A673 (cell line): ENCODE data around the gene MIPOL1. TPM values are rescaled to one million over a fixed set of nuclear protein-coding genes. Genes with fewer than 3 reads are reported as not detected.
A peak's percentile ranks its signal among the peaks of the same experiment; 100 is the strongest.

ENCODE experiments used
- BruUV-seq: library from RNA; stranded (reverse); fragments of 400-500 nt; replicated peaks from 2 replicates; lab custom pipeline; 2021; lab: Mats Ljungman, UMichigan
- CTCF ChIA-PET: fragments of 300-600 bp; sonication (Branson Sonifier 250); formaldehyde crosslinking; loops from one replicate; lab custom pipeline; 2022; ENCODE audit warnings: antibody characterized with exemption; lab: Charles Lee
- POLR2A ChIA-PET: fragments of 300-600 bp; sonication (Branson Sonifier 250); formaldehyde crosslinking; loops from one replicate; lab custom pipeline; 2022; ENCODE audit warnings: antibody characterized with exemption; ENCODE audit not compliant: low non-redundant PET; lab: Charles Lee
- DNase-seq: peaks from one replicate; pipeline ENCODE4 v3.0.0-alpha.2; 2015; ENCODE audit warnings: low spot score
- H3K27ac ChIP-seq: fragments of 200-600 bp; sonication (generic); 2 replicates; pipeline ENCODE4 v1.5.1; 2016; ENCODE audit warnings: mixed run types, low read depth, mild to moderate bottlenecking, mixed read lengths, antibody characterized with exemption, low read length; ENCODE audit not compliant: poor library complexity, severe bottlenecking
- H3K27me3 ChIP-seq: fragments of 200-600 bp; sonication (generic); replicated peaks from 2 replicates; pipeline ENCODE4 v1.6.1; 2017; ENCODE audit warnings: mixed run types, low read depth, mild to moderate bottlenecking, mixed read lengths, antibody characterized with exemption, low read length; ENCODE audit not compliant: insufficient read depth, poor library complexity
- H3K36me3 ChIP-seq: fragments of 200-600 bp; sonication (generic); 2 replicates; pipeline ENCODE4 v1.6.1; 2016; ENCODE audit warnings: mixed run types, mild to moderate bottlenecking, mixed read lengths, antibody characterized with exemption, low read length; ENCODE audit not compliant: insufficient read depth, poor library complexity, severe bottlenecking
- H3K4me1 ChIP-seq: fragments of 200-600 bp; sonication (generic); 2 replicates; pipeline ENCODE4 v1.6.1; 2017; ENCODE audit warnings: mixed run types, mild to moderate bottlenecking, mixed read lengths, antibody characterized with exemption, low read length; ENCODE audit not compliant: insufficient read depth, poor library complexity, severe bottlenecking
- H3K4me3 ChIP-seq: fragments of 200-600 bp; sonication (generic); 2 replicates; pipeline ENCODE4 v1.5.1; 2016; ENCODE audit warnings: low read depth, mixed run types, mild to moderate bottlenecking, mixed read lengths, low read length; ENCODE audit not compliant: poor library complexity, severe bottlenecking
- H3K9me3 ChIP-seq: fragments of 200-600 bp; sonication (generic); 2 replicates; pipeline ENCODE4 v1.6.1; 2016; ENCODE audit warnings: mixed run types, low read depth, mild to moderate bottlenecking, mixed read lengths, antibody characterized with exemption, low read length; ENCODE audit not compliant: poor library complexity, severe bottlenecking
- EZH2 ChIP-seq: fragments of 200-600 bp; sonication (generic); IDR thresholded peaks from 2 replicates; pipeline ENCODE4 v1.6.1; 2017; ENCODE audit warnings: borderline replicate concordance, low read depth, mild to moderate bottlenecking, mixed read lengths, antibody characterized with exemption, low read length; ENCODE audit not compliant: poor library complexity, severe bottlenecking
- intact Hi-C: fragments of 100-400 bp; cut with micrococcal nuclease; formaldehyde crosslinking; loops from one replicate; pipeline ENCODE4 v1.10.0; 2022; ENCODE audit not compliant: unreplicated experiment
- total RNA-seq: library from RNA; stranded (reverse); gene quantifications from 2 replicates; pipeline ENCODE4 v1.2.3, GENCODE V29; 2021
- TF ChIP-seq, protein P1 (sequence below): fragments of 300-800, 200-600 bp; sonication (generic); conservative IDR thresholded peaks from 2 replicates; pipeline ENCODE4 v1.5.1; 2017; ENCODE audit warnings: low read depth, mild to moderate bottlenecking, antibody characterized with exemption, low read length, moderate library complexity, mixed read lengths

MIPOL1 gene
- total RNA-seq, 1 experiment from 2014 or later = 15.0 TPM

DNA sequence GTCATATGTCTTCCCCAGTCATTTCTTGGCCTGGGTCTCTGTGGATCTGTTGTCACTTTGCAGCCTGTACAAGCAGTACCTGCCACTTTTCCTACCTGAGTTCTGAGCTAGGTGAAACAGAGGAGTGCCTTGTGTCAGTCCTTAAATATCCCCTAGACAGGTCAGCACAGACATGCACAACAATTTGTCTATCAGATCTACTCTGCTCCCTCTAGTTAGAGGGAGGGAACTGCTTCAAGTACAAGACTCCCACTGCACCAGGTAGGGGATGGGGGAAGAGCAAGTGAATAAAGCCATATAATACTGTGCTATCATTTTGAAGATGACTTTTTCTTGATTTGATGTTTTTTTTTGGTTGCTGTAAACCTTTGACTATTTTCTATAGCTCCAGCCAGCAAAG lies 39.4 kb downstream of the MIPOL1 start:
- Histone ChIP-seq H3K27ac (no peak overlapping the region), H3K4me3 (no peak overlapping the region), H3K36me3 (no peaks in the 10 kb centered on the region), H3K4me1 (no peaks in the 10 kb centered on the region), H3K9me3 (no peaks in the 10 kb centered on the region), H3K27me3 (no peaks in the 10 kb centered on the region)
- intact Hi-C loops = no loop called here
- no peak for TF ChIP-seq EZH2
- TF ChIP-seq, protein P1, sequence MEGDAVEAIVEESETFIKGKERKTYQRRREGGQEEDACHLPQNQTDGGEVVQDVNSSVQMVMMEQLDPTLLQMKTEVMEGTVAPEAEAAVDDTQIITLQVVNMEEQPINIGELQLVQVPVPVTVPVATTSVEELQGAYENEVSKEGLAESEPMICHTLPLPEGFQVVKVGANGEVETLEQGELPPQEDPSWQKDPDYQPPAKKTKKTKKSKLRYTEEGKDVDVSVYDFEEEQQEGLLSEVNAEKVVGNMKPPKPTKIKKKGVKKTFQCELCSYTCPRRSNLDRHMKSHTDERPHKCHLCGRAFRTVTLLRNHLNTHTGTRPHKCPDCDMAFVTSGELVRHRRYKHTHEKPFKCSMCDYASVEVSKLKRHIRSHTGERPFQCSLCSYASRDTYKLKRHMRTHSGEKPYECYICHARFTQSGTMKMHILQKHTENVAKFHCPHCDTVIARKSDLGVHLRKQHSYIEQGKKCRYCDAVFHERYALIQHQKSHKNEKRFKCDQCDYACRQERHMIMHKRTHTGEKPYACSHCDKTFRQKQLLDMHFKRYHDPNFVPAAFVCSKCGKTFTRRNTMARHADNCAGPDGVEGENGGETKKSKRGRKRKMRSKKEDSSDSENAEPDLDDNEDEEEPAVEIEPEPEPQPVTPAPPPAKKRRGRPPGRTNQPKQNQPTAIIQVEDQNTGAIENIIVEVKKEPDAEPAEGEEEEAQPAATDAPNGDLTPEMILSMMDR = no peak
- ChIA-PET CTCF (no interaction called here), POLR2A (no interaction called here)
- DNase-seq = no peak
- no TSS peak for BruUV-seq

DNA sequence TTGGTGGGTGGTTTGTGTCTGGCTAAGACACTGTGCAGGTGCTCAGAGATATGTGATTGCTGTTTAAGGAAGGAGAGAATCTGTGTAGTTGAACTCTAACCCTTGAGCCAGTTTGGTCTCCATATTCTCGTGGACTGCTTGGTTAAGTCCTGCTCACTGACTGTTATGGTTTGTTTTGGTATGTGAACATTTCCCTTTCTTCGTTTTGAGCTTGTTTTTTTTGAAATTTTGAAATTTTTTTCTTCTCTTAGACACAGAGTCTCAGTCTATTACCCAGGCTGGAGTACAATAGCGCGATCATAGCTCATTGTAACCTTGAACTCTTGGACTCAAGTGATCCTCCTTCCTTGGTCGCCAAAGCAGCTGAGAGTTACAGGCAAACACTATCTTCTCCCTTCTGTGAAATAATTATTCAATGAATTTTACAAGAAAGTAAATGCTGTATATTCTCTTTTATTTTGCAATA lies 40.0 kb downstream of the MIPOL1 start:
- Histone ChIP-seq H3K4me3 (no peak overlapping the region), H3K9me3 (no peaks in the 10 kb centered on the region), H3K4me1 (no peaks in the 10 kb centered on the region), H3K27ac (no peak overlapping the region), H3K27me3 (no peaks in the 10 kb centered on the region), H3K36me3 (no peaks in the 10 kb centered on the region)
- ChIA-PET POLR2A (no interaction called here), CTCF (no interaction called here)
- BruUV-seq = no TSS peak
- no peak for TF ChIP-seq EZH2
- TF ChIP-seq, protein P1 = no peak
- DNase-seq = no peak
- intact Hi-C loops = no loop called here

DNA sequence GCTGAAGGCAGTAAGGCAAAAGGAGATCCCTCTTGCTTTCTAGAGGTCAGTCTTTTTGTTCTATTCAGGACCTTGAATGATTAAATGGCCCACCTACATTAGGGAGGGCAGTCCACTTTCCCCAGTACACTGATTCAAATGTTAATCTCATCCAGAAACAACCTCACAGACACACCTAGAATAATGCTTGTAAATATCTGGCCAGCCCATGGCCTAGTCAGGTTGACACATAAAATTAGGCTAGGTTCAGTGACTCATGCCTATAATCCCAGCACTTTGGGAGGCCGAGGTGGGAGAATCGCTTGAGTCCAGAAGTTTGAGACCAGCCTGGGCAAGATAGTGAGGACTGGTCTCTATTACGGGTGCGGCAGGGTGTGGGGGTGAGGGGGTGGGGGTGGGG lies 43.5 kb downstream of the MIPOL1 start:
- intact Hi-C loops = loop anchor here (10.0 kb wide), 1 partner anchor 464 kb away; no protein-coding TSS in a partner anchor
- no peaks in the 10 kb centered on the region for H3K9me3 ChIP-seq
- CTCF ChIA-PET = no interaction called here
- no peak overlapping the region for H3K4me3 ChIP-seq
- H3K27ac ChIP-seq = no peak overlapping the region
- no peaks in the 10 kb centered on the region for H3K36me3 ChIP-seq
- no peak for DNase-seq
- no peaks in the 10 kb centered on the region for H3K27me3 ChIP-seq
- POLR2A ChIA-PET = no interaction called here
- no peaks in the 10 kb centered on the region for H3K4me1 ChIP-seq
- no peak for TF ChIP-seq EZH2
- BruUV-seq = no TSS peak

DNA sequence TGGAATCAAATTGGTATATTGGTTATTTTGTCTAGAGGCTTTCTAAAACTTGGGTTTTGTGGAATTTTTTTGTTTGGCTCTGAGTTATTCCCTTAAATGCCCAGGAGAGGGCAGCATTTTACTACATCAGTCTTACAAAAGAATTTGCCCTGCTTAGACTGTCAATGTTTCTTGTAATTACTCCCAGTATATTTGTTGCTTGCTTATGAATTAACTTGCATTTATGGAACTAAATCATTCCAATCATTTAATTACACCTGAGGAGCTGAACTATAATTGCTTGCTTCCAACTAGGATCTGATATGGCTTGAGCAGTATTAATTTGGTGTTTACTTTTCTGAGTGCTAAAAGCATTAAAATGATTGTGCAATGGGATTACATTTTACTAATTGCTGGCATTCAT lies 48.7 kb downstream of the MIPOL1 start:
- ChIA-PET CTCF (no interaction called here), POLR2A (no interaction called here)
- peak; percentile 61 for DNase-seq
- Histone ChIP-seq H3K27ac (no peak overlapping the region), H3K9me3 (no peaks in the 10 kb centered on the region), H3K36me3 (no peaks in the 10 kb centered on the region), H3K27me3 (no peaks in the 10 kb centered on the region), H3K4me1 (no peaks in the 10 kb centered on the region), H3K4me3 (no peak overlapping the region)
- no TSS peak for BruUV-seq
- intact Hi-C loops = loop anchor here (1.0 to 10.0 kb wide), 3 partner anchors 348 to 628 kb away; no protein-coding TSS in a partner anchor
- no peak for TF ChIP-seq EZH2
- TF ChIP-seq, protein P1 = peak; percentile 79
